GM21390 (cell line): ENCODE data around the gene SYNPR.

ENCODE experiments used
- ATAC-seq: cut with Tn5 transposase; IDR thresholded peaks from one replicate; pipeline ENCODE4 v1.9.1; 2021; ENCODE audit not compliant: unreplicated experiment

Gene SYNPR

DNA sequence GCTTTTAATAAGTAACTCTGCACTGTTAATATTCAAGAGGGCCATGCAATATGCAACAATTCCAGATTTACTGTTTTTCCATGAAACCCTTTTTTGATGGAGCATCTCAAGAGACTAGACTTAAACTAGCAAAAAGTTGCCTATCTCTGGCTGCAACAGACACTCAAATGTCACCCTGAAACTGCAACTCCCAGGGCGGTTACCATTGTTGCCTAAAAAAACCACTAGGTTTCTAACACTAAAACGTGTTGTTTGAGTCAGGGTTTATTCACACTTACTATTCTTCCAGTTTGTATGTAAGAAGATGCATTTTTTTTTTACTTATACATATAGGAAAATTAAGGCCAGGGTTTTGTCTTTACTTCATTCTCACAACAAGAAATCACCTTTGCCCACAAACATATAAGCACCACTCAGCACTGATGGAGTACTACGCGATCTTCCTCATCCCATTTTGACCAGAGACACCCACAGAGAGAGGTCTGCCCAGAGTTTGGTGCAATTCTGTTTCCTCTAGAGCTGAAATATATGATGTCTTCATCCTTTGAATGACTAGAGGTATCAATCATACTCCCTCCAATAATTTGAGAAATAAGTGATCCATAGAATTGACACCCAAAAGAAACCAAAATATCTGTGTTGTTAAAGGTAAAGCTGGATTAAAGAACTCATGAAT lies 250.4 kb downstream of the SYNPR start:
- ATAC-seq: no peak

DNA sequence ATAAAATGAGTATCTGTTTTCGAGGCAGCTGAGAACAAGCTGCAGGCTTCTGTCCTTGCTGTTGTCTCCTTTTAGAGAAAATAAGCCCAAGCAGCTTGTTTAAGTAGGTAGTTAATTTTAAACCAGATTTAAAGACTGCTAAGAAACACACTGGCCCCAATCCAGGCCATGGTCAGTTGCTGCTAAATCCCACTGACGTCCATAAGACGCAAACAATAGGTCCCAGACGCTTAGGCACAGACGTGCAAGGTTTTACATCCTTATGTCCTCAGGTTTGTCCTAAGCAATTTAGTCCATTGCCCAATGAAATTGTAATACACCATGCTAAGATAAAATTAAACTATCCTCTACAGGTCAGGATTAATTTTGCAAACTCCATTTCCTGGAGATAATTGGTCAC lies 254.4 kb downstream of the SYNPR start:
- no peak for ATAC-seq

DNA sequence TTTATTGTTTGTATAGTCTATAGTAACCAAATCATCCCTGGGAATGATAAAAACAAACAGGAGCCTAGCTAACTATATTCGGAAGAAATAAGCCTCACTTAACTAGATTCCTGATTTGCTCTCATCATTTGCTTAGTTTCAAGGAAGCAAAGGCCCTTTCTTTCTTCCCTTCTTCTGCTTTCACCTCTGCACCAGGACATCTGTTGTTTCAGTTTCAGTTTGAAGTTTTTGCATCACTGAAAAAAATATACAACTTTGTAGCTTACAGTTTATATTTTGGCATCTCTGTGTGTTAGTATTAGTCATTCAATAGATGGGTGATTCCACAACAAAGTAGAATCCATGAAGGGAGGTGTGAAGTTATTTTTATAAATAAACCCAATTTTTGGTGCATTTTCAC lies 260.8 kb downstream of the SYNPR start:
- ATAC-seq: no peak

DNA sequence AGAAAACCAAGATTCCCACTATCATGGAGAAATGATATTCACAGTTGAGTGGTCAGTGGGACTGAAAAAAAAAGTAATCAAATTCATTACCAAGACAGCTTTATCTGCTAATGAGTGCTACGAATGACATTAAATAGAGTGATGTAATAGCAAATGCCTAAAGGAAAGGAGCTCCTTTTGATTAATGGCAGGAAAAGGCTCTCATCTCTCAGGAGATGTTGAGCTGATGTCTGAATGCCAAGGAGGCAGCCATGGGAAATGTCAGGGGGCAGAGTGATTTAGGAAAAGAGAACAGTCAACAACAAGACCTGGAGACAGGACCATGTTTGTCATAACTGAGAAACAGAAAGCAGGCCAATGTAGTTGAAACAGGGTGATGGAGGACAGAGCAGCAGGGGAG lies 277.7 kb downstream of the SYNPR start:
- ATAC-seq: no peak

DNA sequence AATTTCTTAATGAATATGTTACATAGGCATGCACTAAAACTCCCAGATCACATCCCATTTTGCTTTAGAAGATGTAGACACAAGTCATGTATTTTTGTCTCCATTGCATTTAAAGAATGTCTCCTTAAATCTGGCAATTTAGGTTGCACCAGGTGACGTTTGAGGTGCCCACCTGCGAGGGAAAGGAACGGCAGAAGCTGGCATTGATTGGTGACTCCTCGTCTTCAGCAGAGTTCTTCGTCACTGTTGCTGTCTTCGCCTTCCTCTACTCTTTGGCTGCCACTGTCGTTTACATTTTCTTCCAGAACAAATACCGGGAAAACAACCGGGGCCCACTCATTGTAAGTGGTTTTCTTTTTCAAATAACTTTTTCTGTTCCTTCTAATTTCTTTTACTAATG lies 278.3 kb downstream of the SYNPR start:
- ATAC-seq: no peak

DNA sequence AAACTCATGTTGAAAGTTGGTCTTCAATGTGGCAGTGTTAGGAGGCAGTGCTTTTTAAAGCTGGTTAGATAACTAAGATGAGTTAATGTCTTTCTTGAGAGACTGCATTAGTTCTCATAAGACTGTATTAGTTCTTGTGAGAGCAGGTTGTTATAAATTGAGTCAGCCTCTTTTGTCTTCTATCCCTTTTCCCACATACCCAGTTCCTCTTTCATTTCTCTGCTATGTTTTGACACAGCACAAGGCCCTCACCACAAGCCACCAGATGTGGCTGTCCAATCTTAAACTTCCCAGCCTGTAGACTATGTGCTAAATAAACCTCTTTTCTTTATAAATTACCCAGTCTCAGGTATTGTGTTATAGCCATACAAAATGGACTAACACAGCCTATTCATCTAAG lies 279.8 kb downstream of the SYNPR start:
- peak; percentile 76 for ATAC-seq

DNA sequence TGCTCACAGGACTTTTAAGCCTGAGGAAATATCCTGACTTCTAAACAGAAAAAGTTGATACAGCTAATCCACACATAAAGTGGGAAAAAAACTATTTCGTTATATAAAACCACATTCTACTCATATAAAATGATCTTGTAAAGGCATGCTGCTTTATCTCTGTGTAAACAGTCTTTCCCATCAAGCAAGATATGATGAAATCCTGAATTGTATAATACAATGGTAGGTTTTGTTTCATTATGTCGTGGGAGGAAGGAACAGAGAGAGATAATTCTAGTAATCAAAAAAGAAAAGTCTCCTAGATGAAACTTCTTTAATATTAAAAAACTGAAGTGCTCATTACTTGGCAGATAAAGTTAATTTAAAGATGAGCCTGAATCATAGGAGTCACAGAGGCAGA lies 281.8 kb downstream of the SYNPR start:
- no peak for ATAC-seq

DNA sequence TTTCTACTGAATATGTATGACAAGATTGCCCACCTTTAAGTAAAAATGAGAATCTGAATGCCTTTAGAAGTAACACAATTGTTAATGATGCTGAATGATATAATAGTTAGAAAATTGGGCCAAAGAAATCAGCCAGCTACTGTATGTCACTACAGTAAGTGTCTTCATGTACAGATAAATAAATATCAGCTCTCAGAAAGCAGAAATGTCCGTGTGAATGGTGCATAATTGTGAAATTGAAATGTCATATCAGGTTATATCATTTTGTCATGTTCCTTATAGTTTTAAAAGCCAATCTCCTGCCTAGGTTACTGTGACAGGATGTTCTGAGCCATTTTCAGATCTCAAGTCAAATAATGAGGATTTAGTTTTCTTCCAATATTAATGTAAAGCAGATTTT lies 283.8 kb downstream of the SYNPR start:
- ATAC-seq: no peak

DNA sequence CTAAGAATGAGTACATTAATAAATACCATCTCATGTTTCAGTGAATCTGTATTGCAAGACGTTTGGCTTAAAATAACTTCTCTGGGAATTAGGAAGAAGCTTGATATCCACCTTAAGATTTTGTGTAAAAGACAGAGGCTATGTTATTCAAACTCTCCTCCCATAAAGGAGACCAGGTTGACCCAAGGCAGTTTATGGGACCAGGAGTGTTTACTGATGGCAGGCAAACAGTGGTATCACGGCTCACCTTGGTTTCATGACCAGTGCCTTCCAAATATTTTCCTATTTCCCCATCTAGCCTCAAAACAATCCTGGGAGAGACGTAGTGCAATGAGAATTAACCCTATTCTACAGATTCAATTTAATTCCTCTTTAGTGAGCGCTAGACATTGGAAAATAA lies 284.2 kb downstream of the SYNPR start:
- ATAC-seq: no peak

DNA sequence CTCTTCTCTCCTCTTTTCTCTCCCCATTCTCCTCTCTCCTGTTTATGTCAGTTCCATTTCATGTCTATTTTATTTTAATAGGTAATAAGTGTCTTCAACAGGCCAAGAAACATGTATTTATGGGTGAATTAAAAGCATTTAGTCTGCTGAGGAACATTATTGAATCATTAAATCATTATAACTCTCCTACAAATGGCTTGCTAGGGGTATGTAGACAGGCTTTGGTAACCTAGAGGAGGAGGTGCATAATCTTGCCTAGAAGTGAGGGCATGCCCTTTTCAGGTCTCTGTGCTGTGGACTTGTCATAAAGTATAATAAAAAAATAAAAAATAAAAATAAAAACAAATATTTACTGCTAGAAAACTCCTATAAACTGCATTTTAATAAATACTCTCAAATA lies 285.5 kb downstream of the SYNPR start:
- no peak for ATAC-seq

DNA sequence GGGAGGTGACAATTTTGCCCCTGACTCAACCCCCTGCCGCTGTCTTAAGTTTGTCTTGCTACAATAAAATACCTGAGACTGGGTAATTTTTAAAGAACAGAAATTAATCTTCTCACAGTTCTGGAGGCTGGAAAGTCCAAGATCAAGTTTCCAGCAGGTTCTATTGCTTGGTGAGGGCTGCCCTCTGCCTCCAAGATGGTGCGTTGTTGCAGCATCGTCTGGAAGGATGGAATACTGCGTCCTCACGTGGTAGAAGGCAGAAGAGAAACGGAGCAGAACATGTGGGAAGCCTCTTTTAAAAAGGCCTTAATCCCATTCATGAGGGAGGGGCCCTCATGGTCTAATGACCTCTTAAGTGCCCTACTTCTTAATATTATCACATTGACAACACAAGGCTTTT lies 287.1 kb downstream of the SYNPR start:
- no peak for ATAC-seq

DNA sequence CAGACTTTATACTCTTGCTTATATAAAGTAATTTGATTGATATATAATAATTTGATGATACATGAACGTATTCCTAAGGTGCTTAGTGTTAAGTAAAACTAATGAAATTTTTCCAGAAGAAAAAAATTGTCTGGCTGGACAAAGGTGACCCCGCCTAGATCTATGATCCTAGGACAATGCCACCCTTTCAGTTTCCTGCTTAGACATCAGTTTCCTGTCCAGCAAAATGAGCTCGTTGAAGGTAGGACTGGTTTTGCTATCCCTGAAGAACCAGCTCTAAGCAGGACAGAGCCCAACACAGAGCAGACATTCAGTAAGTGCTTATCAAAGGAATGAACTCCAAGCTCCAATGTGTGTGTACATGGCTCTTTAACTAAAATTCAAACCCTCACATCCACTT lies 293.6 kb downstream of the SYNPR start:
- ATAC-seq: no peak

DNA sequence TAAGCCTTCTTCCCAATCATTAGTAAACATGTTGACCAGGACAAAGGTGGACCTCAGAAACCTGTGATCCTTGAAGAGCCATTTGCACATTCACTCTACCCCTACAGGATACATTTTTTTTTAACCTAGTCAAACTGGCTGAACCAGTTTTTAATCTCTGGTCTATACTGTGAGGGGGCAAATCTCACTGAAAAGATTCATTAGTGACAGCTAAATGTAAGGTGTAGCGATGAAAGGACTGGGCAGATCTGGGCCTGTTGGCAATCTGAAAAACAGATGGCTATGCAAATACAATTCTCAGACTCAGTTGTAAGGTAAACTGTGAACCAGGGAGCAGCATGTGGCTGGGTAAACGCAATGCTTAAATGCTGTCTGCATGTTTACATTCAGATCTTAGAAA lies 298.7 kb downstream of the SYNPR start:
- ATAC-seq: no peak

DNA sequence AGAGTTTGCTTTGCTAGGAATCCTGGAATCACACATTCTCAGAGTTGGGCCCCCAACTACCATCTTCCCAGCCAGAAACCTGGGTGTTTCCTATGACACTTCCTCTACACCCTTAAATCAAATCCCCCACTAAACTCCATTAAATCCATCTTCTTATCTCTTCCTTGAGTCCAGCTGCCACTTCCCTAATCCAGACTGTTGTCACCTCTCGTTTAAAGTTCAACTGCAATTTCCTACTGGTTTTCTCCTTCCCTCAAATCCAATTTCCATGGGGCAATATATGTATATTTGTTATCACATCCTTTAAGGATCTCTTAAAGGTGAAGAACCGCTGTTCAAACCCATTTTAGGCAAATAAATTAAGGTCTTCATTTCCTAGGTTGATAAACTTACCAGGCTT lies 300.8 kb downstream of the SYNPR start:
- ATAC-seq: no peak

DNA sequence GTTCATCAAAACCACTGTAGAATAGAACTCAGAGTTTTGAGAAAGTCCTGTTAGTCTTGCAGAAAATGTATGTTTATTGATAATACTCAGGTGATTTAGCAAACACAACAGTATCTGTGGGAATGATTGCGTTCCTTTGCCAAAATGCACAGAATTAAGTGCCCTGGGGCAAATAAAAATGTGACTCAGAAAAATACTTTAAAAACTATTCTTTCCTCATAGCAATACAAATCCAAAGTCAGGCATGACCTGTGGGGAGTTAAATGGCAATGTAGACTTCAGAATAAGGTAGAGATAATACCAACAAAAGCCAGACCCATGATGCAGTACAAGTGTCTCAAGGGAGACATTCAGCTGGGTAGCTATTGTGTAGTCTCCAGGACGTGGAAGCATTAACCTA lies 302.0 kb downstream of the SYNPR start:
- ATAC-seq: no peak

DNA sequence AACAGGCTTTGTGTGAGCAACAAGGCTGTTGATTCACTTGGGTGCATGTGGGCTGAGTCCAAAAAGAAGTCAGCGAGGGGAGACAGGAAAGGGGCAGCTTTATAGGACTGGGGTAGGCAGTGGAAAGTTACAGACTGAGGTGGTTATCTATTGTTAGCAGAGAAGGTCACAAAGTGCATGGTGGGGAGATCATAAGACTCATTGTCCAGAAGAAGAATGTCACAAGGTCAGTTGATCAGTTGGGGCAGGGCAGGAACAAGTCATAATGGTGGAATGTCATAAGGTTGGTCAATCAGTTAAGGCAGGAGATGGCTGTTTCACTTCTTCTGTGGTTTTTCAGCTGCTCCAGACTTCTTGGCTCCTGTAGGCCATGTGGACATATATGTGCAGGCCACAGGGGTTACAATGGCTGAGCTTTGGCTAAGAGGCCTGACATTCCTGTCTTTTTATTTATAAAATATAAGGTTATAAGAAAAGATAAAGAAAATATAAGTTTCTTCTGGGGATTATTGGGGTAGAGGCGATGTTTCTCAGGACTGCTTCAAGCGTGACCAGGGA lies 304.9 kb downstream of the SYNPR start:
- no peak for ATAC-seq

DNA sequence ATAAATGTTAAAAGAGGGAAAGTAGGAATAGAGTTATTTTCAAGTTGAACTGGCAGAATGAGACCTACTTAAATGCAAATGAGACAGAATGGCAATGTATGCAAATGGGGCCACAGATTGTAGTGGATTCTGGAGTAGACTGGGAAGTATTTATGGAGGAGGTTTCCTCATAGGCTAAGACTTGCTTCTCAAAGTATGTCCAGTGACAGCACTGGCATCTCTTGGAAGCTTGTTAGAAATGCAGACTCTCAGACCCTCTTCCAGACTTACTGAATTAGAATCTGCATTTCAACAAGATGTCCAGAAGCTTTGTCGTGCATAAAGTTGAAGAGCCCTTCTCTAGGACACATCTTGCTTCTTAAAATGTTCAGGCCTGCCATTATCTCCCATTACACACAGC lies 306.6 kb downstream of the SYNPR start:
- no peak for ATAC-seq

DNA sequence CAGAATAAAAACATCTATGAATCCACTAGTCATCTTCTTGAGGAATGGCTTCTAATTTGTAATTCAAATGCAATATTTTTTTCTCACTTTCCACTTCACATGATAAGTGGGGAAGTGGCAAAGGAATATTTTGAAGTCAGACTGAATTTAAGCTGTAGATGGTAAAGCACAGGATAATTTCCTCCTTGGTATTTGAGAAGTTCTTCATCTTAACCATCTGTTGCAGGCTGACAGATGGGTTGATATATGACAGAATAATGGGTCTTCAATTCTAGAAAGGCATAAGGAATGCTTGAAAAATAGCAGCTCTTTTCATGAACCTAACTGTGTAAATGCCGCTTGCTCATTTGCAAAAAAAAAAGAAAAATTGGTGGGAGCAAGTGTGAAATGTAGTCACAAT lies 307.8 kb downstream of the SYNPR start:
- ATAC-seq: no peak

DNA sequence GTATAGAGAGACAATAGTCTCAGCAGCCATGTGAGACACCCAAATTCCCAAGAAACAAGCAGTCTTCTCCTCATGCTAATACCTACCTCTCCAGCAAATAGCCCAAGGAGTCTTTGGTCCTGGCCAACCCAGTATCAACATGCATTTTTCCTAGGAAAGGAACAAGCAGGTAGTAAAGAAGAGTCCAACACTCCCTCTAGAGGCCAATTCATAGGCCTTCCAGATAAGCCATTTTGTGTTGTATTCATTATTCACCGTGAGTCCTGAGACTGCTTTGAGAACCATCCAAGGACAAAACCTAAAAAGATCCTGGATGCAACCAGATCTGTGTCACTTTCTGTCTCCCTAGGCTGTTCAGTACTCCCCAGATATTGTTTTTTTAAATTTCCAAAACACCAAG lies 310.8 kb downstream of the SYNPR start:
- no peak for ATAC-seq

DNA sequence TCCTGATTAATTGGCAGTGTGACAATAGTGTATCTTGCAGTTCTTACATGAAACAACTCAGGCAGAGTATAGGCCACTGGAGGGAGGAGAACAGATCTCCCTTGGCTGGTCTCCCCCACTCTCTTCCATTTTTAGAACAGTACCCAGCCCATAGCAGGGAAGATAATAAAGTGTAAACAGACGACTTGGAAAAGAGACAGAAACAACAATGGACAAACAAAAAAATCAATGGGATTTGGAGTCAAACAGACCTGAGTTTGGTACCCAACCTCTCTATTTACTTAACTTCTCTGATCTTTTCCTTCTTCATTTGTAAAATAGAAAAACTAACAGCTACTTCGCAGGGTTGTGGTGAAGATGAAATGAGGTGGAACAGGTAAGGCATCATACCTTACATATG lies 315.7 kb downstream of the SYNPR start:
- ATAC-seq: no peak

DNA sequence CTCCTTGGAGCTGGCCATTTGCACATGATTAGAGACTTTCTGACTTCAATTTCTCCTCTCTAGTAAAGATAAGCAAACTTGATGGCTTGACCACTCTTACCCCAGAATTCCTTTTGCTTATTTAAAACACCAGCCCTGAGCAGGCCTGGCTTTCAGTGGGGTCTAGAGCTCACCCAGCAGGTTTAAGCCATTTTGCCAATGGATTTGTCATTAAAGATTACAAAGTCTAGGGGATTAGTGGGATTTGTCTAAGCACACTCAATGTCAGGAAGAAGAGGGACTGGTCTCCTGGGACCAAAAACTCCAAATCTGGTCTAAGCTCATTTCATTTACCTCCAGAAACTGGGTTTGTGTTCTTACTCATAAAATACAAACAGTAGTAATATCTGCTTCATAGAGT lies 317.1 kb downstream of the SYNPR start:
- no peak for ATAC-seq

DNA sequence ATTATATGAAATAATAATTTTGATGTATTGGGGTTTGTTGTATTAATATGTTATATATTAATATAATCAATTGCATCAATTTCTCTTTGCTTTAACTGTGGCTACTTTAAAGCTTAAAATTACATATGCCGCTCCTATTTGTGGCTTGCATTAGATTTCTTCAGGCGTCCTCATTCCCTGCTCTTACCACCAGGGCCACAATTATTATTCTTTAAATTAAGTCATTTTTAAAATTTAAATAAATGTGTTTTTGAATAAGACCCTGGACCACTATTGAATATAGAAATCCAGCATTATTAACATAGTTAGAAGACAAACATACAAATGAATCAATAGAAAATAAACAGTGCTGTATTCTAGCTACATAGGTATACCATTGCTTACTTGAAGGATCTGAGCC lies 318.9 kb downstream of the SYNPR start:
- no peak for ATAC-seq

DNA sequence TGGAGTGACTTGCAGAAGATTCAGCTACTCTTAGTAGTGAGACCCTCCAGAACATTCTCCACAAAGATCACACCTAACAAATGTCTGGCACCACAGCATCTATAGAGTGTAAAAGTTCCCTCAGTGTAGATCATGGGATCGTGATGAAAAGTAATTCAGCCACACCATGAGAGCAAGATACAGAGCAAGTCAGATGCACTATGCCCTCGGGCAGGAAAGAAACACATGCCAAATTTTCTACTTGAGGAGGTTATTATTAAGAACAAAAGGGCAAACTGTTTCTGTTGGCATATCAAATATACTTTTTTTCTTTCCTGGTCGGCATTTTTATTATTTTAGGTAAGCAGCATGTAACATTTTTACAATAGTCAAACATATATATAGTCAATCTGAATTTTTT lies 329.6 kb downstream of the SYNPR start:
- ATAC-seq: no peak
